ENCODE measurements around the gene RPS27. TPM values are rescaled to one million over a fixed set of nuclear protein-coding genes. Genes with fewer than 3 reads are reported as not detected.

The RPS27 gene
- total and polyA plus RNA-seq, 2 of the 13 experiments (the other 11 are each of a cell fraction or from before 2014, with no cell fraction given): 3,737 to 9,964 TPM

DNA sequence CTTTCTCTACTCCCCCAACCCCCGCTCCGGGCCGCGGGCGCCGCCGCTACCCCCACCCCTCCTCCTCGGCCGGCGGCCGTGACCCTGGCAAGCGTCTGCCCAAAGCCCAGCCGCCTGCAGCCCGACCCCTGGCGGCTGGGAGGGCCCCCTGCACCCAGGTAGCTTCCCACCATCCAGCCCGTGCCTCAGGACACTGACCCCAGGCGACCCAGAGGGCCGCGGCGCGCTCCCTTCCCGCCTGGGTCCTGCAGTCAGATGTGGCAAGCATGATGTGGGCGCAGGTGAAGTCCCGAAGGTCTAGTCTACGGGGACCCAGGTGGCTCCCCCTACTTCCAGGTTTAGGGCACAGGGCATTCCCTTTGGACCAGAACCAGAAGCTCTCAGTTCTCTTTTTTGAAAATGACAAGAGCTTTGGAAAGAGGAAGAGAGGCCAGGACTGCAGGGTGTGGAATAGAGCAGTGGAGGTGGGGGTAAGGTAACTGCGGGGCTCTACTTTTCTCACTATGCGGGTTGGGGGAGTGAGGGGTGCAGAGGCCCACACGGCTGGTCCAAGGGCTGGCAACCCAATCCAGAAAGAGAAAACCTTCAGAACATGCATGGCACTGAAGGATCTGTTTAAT, 43.8 kb upstream of the RPS27 start, which contains the start of gene DENND4B (continued):
- TF ChIP-seq YEATS4 (CRISPR knock-in tag; IDR thresholded peaks at IDR 0.05; ENCODE audit: borderline replicate concordance): peak; percentile 38; the same call in 1 of the 2 replicates
- TF ChIP-seq SP5 (CRISPR knock-in tag; IDR thresholded peaks at IDR 0.05; ENCODE audit: borderline replicate concordance, low read depth): no peak
- no peak for TF ChIP-seq ZNF510 (CRISPR knock-in tag; IDR thresholded peaks at IDR 0.05; ENCODE audit: low read depth)
- TF ChIP-seq, protein P1, sequence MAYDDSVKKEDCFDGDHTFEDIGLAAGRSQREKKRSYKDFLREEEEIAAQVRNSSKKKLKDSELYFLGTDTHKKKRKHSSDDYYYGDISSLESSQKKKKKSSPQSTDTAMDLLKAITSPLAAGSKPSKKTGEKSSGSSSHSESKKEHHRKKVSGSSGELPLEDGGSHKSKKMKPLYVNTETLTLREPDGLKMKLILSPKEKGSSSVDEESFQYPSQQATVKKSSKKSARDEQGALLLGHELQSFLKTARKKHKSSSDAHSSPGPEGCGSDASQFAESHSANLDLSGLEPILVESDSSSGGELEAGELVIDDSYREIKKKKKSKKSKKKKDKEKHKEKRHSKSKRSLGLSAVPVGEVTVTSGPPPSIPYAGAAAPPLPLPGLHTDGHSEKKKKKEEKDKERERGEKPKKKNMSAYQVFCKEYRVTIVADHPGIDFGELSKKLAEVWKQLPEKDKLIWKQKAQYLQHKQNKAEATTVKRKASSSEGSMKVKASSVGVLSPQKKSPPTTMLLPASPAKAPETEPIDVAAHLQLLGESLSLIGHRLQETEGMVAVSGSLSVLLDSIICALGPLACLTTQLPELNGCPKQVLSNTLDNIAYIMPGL (CRISPR knock-in tag; IDR thresholded peaks at IDR 0.05; ENCODE audit: borderline replicate concordance in 1 of 2, low read depth in 1 of 2): peak; percentile 88 to 92; a peak in 3 of 4 replicates
- TF ChIP-seq MAZ (IDR thresholded peaks at IDR 0.05; ENCODE audit: borderline replicate concordance, low read depth, low read length): peak; percentile 73; the same call in 1 of the 2 replicates
- peak; percentile 65; the same call in 1 of the 2 replicates for TF ChIP-seq MAZ (CRISPR knock-in tag; IDR thresholded peaks at IDR 0.05; ENCODE audit: low read depth)
- TF ChIP-seq ZNF292 (CRISPR knock-in tag; IDR thresholded peaks at IDR 0.05; ENCODE audit: borderline replicate concordance, low read depth): no peak
- peak; percentile 53; the same call in 1 of the 2 replicates for TF ChIP-seq ELF1 (CRISPR knock-in tag; IDR thresholded peaks at IDR 0.05)
- TF ChIP-seq DMAP1 (CRISPR knock-in tag; IDR thresholded peaks at IDR 0.05): peak; percentile 14
- TF ChIP-seq, protein P2, sequence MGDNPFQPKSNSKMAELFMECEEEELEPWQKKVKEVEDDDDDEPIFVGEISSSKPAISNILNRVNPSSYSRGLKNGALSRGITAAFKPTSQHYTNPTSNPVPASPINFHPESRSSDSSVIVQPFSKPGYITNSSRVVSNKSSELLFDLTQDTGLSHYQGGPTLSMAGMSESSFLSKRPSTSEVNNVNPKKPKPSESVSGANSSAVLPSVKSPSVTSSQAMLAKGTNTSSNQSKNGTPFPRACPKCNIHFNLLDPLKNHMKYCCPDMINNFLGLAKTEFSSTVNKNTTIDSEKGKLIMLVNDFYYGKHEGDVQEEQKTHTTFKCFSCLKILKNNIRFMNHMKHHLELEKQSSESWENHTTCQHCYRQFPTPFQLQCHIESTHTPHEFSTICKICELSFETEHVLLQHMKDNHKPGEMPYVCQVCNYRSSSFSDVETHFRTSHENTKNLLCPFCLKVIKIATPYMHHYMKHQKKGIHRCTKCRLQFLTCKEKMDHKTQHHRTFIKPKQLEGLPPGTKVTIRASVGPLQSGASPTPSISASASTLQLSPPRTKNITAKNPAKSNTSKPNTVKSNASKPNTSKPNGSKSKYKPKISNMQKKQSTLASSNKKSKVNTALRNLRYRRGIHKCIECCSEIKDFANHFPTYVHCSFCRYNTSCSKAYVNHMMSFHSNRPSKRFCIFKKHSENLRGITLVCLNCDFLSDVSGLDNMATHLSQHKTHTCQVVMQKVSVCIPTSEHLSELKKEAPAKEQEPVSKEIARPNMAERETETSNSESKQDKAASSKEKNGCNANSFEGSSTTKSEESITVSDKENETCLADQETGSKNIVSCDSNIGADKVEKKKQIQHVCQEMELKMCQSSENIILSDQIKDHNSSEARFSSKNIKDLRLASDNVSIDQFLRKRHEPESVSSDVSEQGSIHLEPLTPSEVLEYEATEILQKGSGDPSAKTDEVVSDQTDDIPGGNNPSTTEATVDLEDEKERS (CRISPR knock-in tag; IDR thresholded peaks at IDR 0.05): 0 out of 2 replicates have a peak, but pooled peaks have one; percentile 31
- TF ChIP-seq THAP11 (CRISPR knock-in tag; IDR thresholded peaks at IDR 0.05): peak; percentile 87
- peak; percentile 22; the same call in 1 of the 2 replicates for TF ChIP-seq KMT2A (CRISPR knock-in tag; IDR thresholded peaks at IDR 0.05)
- TF ChIP-seq ZNF256 (CRISPR knock-in tag; conservative IDR thresholded peaks at IDR 0.05): no peak
- no peak for TF ChIP-seq POLR2G (IDR thresholded peaks at IDR 0.05; ENCODE audit: low read depth, low read length)
- TF ChIP-seq, protein P3, sequence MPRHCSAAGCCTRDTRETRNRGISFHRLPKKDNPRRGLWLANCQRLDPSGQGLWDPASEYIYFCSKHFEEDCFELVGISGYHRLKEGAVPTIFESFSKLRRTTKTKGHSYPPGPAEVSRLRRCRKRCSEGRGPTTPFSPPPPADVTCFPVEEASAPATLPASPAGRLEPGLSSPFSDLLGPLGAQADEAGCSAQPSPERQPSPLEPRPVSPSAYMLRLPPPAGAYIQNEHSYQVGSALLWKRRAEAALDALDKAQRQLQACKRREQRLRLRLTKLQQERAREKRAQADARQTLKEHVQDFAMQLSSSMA (CRISPR knock-in tag; IDR thresholded peaks at IDR 0.05): no peak
- no peak for TF ChIP-seq ZNF749 (CRISPR knock-in tag; IDR thresholded peaks at IDR 0.05; ENCODE audit: borderline replicate concordance)
- no peak for TF ChIP-seq TSC22D2 (CRISPR knock-in tag; IDR thresholded peaks at IDR 0.05; ENCODE audit: borderline replicate concordance)
- TF ChIP-seq ZNF121 (CRISPR knock-in tag; IDR thresholded peaks at IDR 0.05): 0 out of 2 replicates have a peak, but pooled peaks have one; percentile 38
- TF ChIP-seq WIZ (CRISPR knock-in tag; IDR thresholded peaks at IDR 0.05): no peak
- TF ChIP-seq ZNF12 (CRISPR knock-in tag; IDR thresholded peaks at IDR 0.05): 0 out of 2 replicates have a peak, but pooled peaks have one; percentile 20
- no peak for TF ChIP-seq XBP1 (CRISPR knock-in tag; IDR thresholded peaks at IDR 0.05)
- TF ChIP-seq ZNF124 (CRISPR knock-in tag; IDR thresholded peaks at IDR 0.05): peak; percentile 63; the same call in 1 of the 2 replicates
- no peak for TF ChIP-seq RBM39 (IDR thresholded peaks at IDR 0.05; ENCODE audit: low read depth, low read length, poor library complexity, severe bottlenecking)
- TF ChIP-seq ZNF3 (CRISPR knock-in tag; IDR thresholded peaks at IDR 0.05): no peak
- peak; percentile 53; the same call in 1 of the 2 replicates for TF ChIP-seq ZNF343 (CRISPR knock-in tag; IDR thresholded peaks at IDR 0.05)
- peak; percentile 21; the same call in 1 of the 2 replicates for TF ChIP-seq ZSCAN31 (CRISPR knock-in tag; IDR thresholded peaks at IDR 0.05; ENCODE audit: low read depth)
